ELF-1 (cell line): ENCODE results near the gene MED12.
"Not testable (repeated sequence)": the region's sequence is repeated elsewhere in the genome, so short reads cannot be mapped to it uniquely, and the experiment has no call there.

ENCODE experiments used
- DNase-seq: peaks from one replicate; pipeline ENCODE4 v3.0.0-alpha.2; 2016; ENCODE audit warnings: low read depth, low spot score

MED12 gene

DNA sequence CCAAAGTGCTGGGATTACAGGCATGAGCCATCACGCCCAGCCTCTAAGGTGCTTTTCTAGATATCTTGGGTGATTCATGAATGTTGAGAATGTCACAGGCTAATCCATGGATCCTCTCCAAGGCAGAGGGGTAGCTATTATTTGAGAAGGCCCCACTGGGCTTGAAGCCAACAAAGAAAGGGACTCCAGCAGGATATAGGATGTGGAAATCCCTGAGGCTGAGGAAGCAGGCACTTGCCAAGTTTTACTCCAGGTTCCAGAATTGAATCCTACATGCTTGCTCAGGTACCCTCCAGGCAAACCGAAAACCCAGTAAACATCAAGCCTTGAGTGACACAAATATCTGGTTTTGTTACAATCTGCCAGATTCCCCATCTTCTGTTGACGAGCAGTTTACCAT, 42.1 kb downstream of the MED12 start:
- no peak for DNase-seq

DNA sequence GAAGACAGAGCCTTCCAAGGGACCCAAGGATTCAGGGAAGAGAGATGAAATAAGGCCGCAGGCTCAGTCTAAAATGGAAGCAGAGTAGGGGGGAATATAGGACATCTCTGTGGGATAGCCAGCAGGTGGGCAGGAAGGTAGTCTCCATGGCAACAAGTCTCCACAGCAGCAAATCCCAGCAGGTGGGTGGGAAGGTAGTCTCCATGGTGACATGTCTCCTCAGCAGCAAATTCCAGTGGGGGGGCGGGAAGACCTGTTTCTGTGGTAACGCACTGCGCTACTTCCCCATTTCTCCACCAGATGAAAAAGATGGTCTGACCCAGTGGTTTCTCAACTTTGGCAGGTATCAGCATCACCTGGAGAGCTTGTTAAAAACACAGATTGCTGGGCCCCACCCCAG, 44.6 kb downstream of the MED12 start:
- DNase-seq: peak; percentile 72

DNA sequence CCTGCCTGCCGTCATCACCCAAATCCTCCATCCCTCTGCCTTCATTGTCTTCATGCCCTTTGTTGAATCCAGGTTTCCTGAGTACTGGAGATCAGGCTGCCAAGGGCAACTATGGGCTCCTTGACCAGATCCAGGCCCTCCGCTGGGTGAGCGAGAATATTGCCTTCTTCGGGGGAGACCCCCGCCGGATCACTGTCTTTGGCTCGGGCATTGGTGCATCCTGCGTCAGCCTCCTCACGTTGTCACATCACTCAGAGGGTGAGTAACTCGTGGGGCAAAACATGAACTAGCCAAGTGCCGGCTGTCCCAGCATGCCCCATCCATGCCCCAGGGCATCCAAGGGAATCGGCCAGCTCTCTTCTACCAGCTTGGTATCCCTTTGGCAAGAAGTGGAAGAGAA, 45.7 kb downstream of the MED12 start:
- DNase-seq: no peak

DNA sequence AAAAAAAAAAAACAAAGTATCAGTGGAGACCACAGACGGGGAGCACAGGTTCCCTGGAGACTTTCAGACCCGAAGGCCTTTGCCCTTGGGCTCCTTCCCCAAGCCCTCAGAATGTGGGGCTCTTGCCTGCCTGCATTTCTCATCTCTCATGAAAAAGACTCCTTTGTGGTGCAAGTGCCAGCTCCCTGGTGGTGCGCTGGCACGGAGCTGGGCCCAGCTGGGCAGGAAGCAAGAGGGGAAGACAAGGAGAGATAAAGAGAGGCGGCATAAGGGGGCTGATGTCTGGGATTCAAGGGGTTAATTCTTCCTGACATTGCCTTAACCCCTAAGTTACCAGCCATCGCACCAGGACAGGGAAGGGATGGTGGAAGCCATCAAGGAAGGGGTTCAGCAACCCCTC, 48.1 kb downstream of the MED12 start:
- DNase-seq: no peak

DNA sequence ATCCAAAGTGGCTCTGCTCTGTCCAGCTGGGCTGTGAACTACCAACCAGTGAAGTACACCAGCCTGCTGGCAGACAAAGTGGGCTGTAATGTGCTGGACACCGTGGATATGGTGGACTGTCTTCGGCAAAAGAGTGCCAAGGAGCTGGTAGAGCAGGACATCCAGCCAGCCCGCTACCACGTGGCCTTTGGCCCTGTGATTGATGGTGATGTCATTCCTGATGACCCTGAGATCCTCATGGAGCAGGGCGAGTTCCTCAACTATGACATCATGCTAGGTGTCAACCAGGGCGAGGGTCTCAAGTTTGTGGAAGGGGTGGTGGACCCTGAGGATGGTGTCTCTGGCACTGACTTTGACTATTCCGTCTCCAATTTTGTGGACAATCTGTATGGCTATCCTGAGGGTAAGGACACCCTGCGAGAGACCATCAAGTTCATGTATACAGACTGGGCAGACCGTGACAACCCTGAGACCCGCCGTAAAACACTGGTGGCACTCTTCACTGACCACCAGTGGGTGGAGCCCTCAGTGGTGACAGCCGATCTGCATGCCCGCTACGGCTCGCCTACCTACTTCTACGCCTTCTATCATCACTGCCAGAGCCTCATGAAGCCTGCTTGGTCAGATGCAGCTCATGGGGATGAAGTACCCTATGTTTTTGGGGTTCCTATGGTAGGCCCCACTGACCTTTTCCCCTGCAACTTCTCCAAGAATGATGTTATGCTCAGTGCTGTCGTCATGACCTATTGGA, 48.8 kb downstream of the MED12 start:
- no peak for DNase-seq

DNA sequence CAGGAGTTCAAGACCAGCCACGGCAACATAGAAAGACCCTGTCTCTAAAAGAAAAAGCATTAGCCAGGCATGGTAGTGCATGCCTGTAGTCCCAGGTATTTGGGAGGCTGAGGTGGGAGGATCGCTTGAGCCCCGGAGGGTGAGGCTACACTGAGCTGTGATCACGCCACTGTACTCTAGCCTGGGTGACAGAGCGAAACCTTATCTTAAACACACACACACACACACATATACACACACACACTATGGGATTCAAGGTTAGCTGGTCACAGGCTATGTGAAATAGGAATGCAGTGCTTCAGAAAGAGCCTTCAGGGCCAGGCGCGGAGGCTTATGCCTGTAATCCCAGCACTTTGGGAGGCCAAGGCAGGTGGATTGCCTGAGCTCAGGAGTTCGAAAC, 49.7 kb downstream of the MED12 start:
- DNase-seq: no peak

DNA sequence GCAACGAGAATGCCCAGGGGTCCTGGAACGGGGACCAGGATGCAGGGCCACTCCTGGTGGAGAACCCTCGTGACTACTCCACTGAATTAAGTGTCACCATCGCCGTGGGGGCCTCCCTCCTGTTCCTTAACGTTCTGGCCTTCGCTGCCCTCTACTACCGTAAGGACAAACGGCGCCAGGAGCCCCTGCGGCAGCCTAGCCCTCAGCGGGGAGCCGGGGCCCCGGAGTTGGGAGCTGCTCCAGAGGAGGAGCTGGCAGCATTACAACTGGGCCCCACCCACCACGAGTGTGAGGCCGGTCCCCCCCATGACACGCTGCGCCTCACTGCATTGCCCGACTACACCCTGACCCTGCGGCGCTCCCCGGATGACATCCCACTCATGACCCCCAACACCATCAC, 51.2 kb downstream of the MED12 start:
- DNase-seq: no peak

DNA sequence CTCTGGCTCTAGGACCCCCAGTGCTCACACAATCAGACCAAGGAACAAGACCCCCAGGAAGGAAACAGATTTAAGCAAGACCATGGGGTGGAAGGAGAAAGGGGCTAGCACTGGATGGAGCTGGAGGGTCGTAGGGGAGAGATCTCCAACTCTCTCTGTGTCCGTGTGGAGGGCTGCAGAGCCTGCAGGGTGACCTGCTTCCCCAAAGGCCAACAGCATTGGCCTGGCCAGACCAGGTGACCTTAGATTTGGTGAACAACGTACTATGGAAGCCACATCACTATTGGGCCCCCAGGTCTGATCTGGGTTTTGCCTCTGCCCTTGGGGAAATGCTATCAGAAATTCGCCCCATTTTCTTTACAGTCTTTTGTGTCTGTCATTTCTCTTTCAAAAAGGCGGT, 52.3 kb downstream of the MED12 start:
- no peak for DNase-seq

DNA sequence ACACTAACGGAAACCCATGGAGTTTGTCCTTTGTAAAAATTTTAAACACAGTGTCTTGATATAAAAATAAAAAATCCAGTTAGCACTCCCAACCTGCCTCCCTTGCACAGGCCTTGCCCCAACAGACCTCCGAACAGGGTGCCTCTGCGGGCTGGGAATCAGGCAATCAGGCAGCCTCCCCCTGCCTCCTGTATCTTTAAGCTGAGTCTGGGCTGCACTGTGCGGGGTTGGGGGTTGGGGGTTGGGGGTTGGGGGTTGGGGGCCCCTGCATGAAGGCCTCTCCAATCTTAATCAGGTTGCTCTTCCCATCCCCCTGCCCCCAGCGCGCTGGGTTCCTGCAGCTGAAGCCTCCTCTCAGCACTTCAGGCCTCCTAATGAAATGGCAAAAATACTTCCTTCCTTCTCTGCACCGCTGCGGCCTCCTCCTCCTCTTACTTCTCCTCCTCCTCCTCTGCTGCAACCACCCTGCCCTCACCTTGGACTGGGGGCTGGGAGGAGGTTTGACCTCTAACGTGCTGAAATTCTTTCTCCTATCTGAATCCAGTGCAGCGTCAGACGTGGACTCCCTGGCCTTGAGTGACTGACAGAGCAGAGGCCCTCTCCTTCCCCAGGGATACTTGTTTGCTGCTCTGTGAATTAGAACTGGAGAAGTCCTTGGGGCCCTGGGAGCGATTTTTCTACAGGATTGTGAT, 52.9 kb downstream of the MED12 start:
- no peak for DNase-seq

DNA sequence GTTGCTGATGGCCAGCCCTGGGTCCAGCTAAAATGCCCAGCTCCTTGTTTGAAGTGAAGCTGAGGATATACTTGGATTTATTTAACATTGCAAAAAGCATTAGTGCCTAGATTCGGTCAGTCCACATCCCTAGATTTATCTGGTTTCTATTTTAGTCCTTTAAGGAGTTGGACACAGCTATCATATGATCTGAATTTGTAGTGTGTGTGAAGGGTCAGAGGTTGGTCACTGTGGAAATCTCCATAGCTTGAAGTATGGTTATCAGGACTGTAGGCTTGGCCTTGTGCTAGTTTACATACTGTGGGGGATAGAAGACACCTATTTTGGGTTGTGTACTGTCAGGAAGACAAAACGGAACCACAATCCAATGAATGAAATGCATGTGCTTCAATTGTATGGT, 55.0 kb downstream of the MED12 start:
- DNase-seq: no peak

DNA sequence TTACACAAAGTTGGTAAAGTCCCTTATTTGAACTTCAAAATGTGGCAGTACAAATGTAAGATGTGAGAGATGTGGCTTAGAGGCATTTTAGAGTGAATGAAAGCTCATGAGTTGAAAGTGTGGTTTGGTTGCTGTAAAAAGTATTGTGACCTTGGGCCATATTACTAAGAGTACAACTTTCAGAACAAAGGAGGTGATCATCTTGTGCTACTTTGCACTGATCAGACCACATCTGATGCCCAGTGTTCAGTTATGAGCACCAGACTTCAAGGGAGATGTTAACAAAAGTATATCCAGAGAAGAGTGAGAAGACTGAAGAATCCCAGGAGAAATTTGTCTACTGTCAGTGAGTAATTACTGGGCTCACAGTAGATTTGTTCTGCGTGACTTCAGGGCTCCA, 56.4 kb downstream of the MED12 start:
- DNase-seq: no peak

DNA sequence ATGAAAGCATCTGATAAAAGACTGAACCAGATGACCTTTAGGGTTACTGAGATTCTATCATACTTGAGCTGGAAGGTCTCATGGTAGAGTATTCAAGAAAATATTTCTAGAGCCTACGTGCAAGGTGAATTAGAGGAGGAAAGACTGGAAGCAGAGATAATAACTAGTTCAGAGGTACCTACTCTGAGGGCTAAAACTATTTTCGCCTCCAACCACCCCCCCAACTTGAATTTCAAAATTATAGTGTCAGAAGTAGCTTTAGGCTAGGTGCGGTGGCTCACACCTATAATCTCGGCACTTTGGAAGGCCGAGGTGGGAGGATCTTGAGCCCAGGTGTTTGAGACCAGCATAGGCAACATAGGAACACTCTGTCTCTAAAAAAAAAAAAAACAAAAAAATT, 57.1 kb downstream of the MED12 start:
- DNase-seq: no peak

DNA sequence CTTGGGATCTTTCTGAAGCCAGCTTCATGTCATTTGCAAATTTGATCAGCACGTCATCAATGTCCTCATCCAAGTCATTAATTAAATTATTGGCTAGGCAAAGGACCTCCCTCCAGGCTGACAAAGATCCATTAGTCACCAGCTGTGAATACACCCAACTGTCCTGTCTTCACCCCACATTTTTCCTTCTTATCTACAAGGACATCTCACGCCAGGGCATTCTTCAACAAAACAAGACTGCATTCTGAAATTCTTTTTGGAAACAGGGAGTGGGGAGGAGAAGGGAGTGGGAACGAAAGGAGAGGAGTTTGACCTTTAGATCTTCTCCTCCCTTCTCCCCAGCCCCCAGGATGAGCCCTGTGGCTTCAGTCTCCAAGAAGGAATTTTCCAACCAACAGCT, 58.9 kb downstream of the MED12 start:
- no peak for DNase-seq

DNA sequence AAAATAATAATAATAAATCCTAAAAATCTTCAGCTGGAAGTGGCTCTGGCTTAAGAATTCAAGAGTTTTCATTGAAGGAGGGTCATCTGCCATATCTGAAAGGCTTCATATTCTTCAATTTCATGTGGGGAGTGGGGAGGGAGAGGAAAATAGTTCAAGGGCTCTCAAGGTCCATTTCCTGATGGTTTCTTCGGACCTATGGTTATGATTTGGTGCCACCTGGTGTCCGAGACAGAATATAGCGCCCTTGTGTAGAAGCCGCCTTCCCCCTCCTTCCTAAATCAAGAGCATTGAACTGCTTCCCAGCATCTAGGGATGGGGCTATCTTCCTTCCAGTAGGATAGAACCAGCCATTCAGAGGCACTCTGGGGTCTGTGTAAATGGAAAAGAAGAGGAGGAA, 60.5 kb downstream of the MED12 start:
- DNase-seq: peak; percentile 85

DNA sequence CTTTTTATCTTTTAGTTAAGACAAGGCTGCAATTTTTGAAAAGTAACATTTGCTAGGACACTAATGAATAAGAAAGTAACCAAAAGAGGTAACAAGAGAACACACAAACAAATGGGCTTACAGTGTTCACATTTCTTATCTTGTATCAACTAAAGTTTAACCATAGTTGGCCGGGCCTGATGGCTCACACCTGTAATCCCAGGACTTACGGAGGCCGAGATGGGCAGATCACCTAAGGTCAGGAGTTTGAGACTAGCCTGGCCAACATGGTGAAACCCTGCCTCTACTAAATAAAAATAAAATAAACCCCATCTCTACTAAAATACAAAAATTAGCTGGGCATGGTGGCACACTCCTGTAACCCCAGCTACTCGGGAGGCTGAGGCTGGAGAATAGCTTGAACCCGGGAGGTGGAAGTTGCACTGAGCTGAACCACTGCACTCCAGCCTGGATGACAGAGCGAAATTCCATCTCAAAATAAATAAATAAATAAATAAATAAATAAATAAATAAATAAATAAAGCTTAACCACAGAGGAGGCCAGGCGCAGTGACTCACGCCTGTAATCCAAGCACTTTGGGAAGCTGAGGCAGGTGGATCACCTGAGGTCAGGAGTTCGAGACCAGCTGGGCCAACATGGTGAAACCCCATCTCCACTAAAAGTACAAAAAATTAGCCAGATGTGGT, 62.3 kb downstream of the MED12 start:
- DNase-seq: not testable (repeated sequence)

DNA sequence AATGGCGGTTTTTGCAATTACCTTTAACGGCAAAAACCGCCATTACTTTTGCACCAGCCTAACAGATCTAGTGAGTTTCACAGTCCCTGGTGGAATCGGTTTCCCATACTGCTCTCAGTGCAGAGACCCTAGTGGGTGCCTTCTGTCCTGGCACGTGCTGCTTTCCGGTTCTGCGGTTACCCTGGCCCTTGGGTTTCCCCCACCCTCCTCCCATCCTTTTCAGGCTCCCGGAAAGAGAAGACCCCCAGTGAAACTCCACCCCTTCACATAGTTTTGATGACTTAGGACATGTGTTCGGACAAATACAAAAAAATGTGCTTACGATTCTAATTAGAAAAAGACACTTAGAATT, 63.1 kb downstream of the MED12 start:
- no peak for DNase-seq

DNA sequence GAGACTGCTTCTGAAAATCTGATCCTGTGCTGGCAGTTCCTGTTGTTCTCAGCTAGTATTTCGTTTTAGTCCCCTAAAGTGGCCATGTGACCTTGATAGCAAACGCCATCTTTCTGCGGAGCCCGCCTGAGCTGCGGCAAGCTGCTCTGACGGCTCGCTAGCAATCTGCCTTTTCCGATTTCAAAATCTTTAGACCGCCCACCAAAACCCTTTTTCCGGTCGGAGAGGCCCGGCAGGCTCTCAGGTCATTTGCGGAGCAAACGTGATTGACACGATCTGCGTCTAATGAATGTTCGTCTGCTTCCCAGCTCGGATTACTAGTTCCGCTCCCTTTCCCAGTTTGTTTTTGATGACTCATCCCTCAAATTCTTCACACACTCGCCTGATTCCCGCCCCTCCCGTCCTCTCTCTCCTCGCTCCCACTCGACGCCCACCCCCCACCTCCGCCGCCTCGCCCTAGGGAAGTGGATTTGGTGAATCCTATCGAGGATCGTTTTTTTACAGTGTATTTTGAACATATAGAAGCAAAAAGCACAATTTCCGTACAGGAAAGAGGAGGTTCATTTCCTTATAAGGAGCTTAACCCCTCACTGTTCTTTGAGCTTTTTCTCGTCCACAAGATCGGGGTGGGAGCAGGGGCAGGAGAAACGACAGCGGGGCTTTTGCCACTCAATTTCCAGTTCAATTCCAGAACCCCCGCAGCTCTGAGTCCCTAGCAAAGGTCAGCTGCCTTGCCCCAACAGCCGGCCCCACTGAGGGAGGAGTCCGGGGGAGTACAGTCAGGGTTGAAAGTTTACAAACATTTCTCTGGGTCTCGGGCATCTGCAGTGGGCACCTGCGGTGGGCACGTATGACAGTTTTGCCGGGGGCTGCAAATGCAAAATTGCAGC, 63.8 kb downstream of the MED12 start:
- peak; percentile 99 for DNase-seq

DNA sequence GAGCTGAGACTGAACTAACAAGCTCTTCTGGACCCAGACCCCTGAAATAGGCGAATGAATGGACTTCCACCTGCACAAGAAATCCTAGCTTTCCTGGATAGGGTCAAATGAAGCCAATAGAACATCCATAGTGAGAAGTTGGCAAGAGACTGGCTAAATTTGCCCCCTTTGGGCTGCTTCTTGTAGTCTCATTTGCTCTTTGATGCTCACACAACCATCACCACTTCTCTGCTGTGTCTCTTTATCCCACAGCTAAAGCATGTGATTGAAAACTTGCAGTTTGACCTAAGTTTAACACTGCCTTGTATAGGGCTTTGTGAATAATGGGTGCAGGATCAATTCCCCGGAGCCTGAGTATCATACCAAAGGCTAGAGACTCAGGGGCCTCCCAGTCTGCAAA, 64.5 kb downstream of the MED12 start:
- no peak for DNase-seq

DNA sequence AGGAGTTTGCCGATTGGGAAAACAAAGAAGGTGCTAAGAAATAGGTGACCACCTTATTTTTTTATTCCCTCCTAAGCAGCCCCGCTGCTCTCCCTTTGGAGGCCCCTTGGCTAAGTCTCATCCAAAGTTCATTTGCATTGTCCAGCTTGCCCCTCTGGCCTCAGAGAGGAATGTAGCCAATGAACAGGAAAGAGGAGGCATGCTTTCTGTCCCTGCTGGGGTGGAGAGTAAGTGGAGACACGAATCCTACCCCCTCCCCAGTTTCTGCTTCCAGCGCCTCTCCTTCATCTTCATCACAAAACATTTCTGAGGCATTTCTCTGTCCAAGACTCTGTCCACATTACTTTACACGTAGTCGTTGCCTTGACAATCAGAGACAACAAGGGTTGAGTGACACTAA, 64.9 kb downstream of the MED12 start:
- peak; percentile 62 for DNase-seq

DNA sequence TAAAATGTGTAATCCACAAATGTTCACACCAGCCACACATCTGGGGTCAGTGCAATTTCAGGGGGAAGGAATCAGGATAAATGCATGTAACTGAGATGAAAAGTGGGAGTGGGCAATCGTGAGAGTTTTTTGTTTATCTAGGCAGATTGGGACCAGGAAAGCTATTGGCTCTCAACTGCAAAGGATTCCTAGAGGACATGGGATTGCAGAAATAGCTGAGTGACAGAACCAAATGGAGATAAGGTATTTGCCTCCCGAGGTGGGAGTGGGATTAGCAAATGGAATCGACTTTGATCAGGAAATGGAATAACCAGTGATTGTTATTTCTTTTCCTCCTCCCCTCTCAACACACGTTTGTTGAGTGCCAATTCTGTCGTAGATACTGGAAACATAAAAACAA, 65.7 kb downstream of the MED12 start:
- DNase-seq: no peak

DNA sequence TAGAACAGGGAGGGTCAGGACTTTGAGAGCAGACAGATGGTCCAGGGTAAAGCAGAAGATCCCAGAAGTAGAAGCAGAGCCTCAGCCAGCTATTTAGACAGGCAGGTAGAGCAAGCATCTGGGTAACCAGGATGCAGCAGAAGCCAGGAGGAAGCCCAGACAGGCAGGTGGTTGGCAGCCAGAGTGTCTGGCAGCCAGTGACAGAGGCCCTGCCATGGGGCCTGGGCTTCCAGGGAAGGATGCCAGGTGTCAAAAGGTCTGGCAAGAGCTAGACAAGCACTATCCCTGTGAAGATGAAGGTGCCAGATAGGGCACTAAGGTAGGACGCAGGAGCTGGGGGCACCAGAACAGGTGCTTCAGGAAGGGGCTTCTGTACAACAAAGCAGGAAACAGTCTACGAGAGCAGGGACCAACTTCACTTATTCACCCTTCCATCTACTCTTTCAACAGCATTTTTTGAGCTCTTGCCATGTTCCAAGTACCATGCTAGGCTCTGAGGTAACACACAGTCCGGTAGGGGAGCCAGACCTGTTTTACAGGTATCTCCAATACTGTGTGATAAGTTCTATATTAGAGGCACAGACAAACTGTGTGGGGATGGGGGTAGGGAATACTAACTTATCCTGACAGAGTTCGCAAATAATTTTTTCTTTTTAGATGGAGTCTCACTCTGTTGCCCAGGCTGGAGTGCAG, 66.6 kb downstream of the MED12 start:
- no peak for DNase-seq
